K562 (cell line): Measurements from ENCODE around the gene MLXIPL. TPM values are rescaled to one million over a fixed set of nuclear protein-coding genes. Genes with fewer than 3 reads are reported as not detected.
A peak's percentile ranks its signal among the peaks of the same experiment; 100 is the strongest.

ENCODE experiments used
- ATF2 ChIP-seq: sonication (generic); formaldehyde crosslinking; IDR thresholded peaks from 2 replicates; pipeline ENCODE4 v1.8.1; 2022; ENCODE audit warnings: missing genetic modification reagents
- BCOR ChIP-seq: fragments of 450-650 bp; IDR thresholded peaks from 2 replicates; pipeline ENCODE4 v1.6.1; 2016
- FOXO4 ChIP-seq: fragments of 450-650 bp; formaldehyde crosslinking; IDR thresholded peaks from 2 replicates; pipeline ENCODE4 v1.4.0; 2020; ENCODE audit warnings: mild to moderate bottlenecking, moderate library complexity
- ILF3 ChIP-seq: fragments of 450-650 bp; IDR thresholded peaks from 2 replicates; pipeline ENCODE4 v1.6.1; 2018; ENCODE audit warnings: antibody characterized with exemption, mild to moderate bottlenecking, moderate library complexity, borderline replicate concordance
- JUND ChIP-seq, 2 experiments: IDR thresholded peaks; 2 replicates in 1 of 2; 3 replicates in 1 of 2; pipeline ENCODE4 v1.6.1; 2011; ENCODE audit warnings: borderline replicate concordance in 2 of 2, low read depth in 2 of 2, low read length in 2 of 2, improper control_type of control experiment in 1 of 2, missing biosample characterization in 1 of 2, missing genetic modification characterization in 1 of 2, missing genetic modification reagents in 1 of 2
- LARP7 ChIP-seq: fragments of 450-650 bp; IDR thresholded peaks from 2 replicates; pipeline ENCODE4 v1.6.1; 2016
- MNT ChIP-seq, 2 experiments: fragments of 450-650 bp; conservative IDR thresholded peaks; 2 replicates each; pipeline ENCODE4 v1.6.1; 2017; ENCODE audit warnings: mild to moderate bottlenecking in 2 of 2, moderate library complexity in 2 of 2
- NR3C1 ChIP-seq: sonication (generic); formaldehyde crosslinking; IDR thresholded peaks from 2 replicates; pipeline ENCODE4 v1.8.1; 2022; ENCODE audit warnings: missing genetic modification reagents
- NRF1 ChIP-seq, 2 experiments: fragments of 450-650 bp; IDR thresholded peaks in 1 of 2; conservative IDR thresholded peaks in 1 of 2; 2 replicates each; pipeline ENCODE4 v1.6.1; 2014; ENCODE audit warnings: mild to moderate bottlenecking in 2 of 2
- PCBP2 ChIP-seq: fragments of 200-400 bp; formaldehyde crosslinking; IDR thresholded peaks from 2 replicates; pipeline ENCODE4 v1.6.1; 2018; ENCODE audit warnings: low read length, low read depth, mild to moderate bottlenecking, moderate library complexity; ENCODE audit not compliant: poor library complexity, severe bottlenecking
- RAD21 ChIP-seq, 2 experiments: fragments of 250-450 bp in 1 of 2; fragments of 450-650 bp in 1 of 2; sonication (Bioruptor Pico) in 1 of 2; formaldehyde crosslinking in 1 of 2; IDR thresholded peaks in 1 of 2; conservative IDR thresholded peaks in 1 of 2; 2 replicates each; pipeline versions ENCODE4 v1.4.0 to v1.8.0; 2020 to 2022; ENCODE audit warnings: mild to moderate bottlenecking in 2 of 2, moderate library complexity in 1 of 2
- RBM25 ChIP-seq: fragments of 200-400 bp; formaldehyde crosslinking; IDR thresholded peaks from 2 replicates; pipeline ENCODE4 v1.6.1; 2018; ENCODE audit warnings: low read length, low read depth, moderate library complexity; ENCODE audit not compliant: severe bottlenecking
- SIN3B ChIP-seq: fragments of 450-650 bp; IDR thresholded peaks from 2 replicates; pipeline ENCODE4 v1.6.1; 2017; ENCODE audit warnings: low read depth, mild to moderate bottlenecking, moderate library complexity
- SP1 ChIP-seq: sonication (generic); formaldehyde crosslinking; IDR thresholded peaks from 2 replicates; pipeline ENCODE4 v1.8.1; 2022; ENCODE audit warnings: mild to moderate bottlenecking, missing genetic modification reagents
- SP2 ChIP-seq: IDR thresholded peaks from 2 replicates; pipeline ENCODE4 v1.6.1; 2011; ENCODE audit warnings: mild to moderate bottlenecking, low read depth, low read length, moderate library complexity; ENCODE audit not compliant: poor library complexity, severe bottlenecking; ENCODE audit errors: extremely low read depth
- ZNF23 ChIP-seq: fragments of 250-450 bp; sonication (Bioruptor Pico); IDR thresholded peaks from 2 replicates; pipeline ENCODE4 v1.4.0; 2020; ENCODE audit warnings: mild to moderate bottlenecking
- ZNF24 ChIP-seq: fragments of 450-650 bp; IDR thresholded peaks from 2 replicates; pipeline ENCODE4 v1.6.1; 2016
- ZNF3 ChIP-seq: fragments of 250-450 bp; sonication (Bioruptor Pico); IDR thresholded peaks from 2 replicates; pipeline ENCODE4 v1.5.0; 2021; ENCODE audit warnings: mild to moderate bottlenecking, moderate library complexity
- polyA plus RNA-seq, 8 experiments: library from polyadenylated mRNA; depleted of rRNA in 4 of 8; stranded (reverse) in 5 of 8; unstranded in 3 of 8; fragments of >200 nt; fragmentation: Nextera tagmentation in 2 of 8; fragmentation: Illumina TruSeq in 1 of 8; extraction: Ambion mirVana in 2 of 8; extraction: Trizol in 1 of 8; gene quantifications; 2 replicates each; pipeline versions ENCODE4 v1.2.1 to v1.2.3, GENCODE V29; 2011 to 2014; ENCODE audit warnings: inconsistent platforms in 1 of 8, missing spikeins in 1 of 8
- total RNA-seq, 7 experiments: library from RNA; depleted of rRNA in 6 of 7; stranded (reverse); fragments of >200 nt in 6 of 7; fragmentation: Illumina TruSeq in 2 of 7; extraction: Trizol in 2 of 7; gene quantifications; 2 replicates each; pipeline versions ENCODE4 v1.2.1 to v1.2.3, GENCODE V29; 2011 to 2021; ENCODE audit warnings: low replicate concordance in 1 of 7
- TF ChIP-seq, protein P1 (sequence below): fragments of 450-650 bp; IDR thresholded peaks from 2 replicates; pipeline ENCODE4 v1.6.1; 2018; ENCODE audit warnings: mild to moderate bottlenecking, low read depth; ENCODE audit not compliant: partially characterized antibody
- TF ChIP-seq, protein P2 (sequence below): fragments of 250-450 bp; sonication (Bioruptor Pico); IDR thresholded peaks from 2 replicates; pipeline ENCODE4 v1.9.0; 2021; ENCODE audit warnings: mild to moderate bottlenecking

The MLXIPL gene
- total and polyA plus RNA-seq, 9 of the 15 experiments (the other 6 are each of a cell fraction or from before 2014, with no cell fraction given): 0.11 to 18.4 (median 1.4) TPM

GRCh38 chr7:73556208-73557107 is 67.9 kb downstream of the MLXIPL start (continued):
- TF ChIP-seq FOXO4 (CRISPR knock-in tag) (no peak), RBM25 (peak; percentile 60), MNT (conservative IDR thresholded peaks at IDR 0.05) (peak in 1 of 2 experiments; percentile 70; a peak in 1 of 4 replicates), ZNF23 (CRISPR knock-in tag) (no peak), RAD21 (CRISPR knock-in tag; conservative IDR thresholded peaks at IDR 0.05 in 1 of 2, IDR thresholded peaks at IDR 0.05 in 1 of 2) (peak in 1 of 2 experiments; percentile 24; a peak in 1 of 4 replicates), SIN3B (no peak), ZNF24 (no peak), ILF3 (no peak), ATF2 (CRISPR knock-in tag) (no peak), SP2 (no peak), PCBP2 (no peak), NRF1 (conservative IDR thresholded peaks at IDR 0.05 in 1 of 2, IDR thresholded peaks at IDR 0.05 in 1 of 2) (peak; percentile 7 to 63; a peak in 3 of 4 replicates), NR3C1 (CRISPR knock-in tag) (no peak), ZNF3 (CRISPR knock-in tag) (no peak), JUND (IDR thresholded peaks at IDR 0.05; ENCODE audit: borderline replicate concordance, low read depth, low read length) (no peak), JUND (tag; IDR thresholded peaks at IDR 0.05; ENCODE audit: borderline replicate concordance, low read depth, low read length) (no peak), SP1 (peak; percentile 65; the same call in 1 of the 2 replicates), LARP7 (no peak), BCOR (0 out of 2 replicates have a peak, but pooled peaks have one; percentile 9)
- TF ChIP-seq, protein P1, sequence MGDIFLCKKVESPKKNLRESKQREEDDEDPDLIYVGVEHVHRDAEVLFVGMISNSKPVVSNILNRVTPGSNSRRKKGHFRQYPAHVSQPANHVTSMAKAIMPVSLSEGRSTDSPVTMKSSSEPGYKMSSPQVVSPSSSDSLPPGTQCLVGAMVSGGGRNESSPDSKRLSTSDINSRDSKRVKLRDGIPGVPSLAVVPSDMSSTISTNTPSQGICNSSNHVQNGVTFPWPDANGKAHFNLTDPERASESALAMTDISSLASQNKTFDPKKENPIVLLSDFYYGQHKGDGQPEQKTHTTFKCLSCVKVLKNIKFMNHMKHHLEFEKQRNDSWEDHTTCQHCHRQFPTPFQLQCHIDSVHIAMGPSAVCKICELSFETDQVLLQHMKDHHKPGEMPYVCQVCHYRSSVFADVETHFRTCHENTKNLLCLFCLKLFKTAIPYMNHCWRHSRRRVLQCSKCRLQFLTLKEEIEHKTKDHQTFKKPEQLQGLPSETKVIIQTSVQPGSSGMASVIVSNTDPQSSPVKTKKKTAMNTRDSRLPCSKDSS: no peak
- TF ChIP-seq, protein P2, sequence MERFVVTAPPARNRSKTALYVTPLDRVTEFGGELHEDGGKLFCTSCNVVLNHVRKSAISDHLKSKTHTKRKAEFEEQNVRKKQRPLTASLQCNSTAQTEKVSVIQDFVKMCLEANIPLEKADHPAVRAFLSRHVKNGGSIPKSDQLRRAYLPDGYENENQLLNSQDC: no peak
